Prostate gland (tissue), 2 donors: ENCODE results near the gene NDUFV2.
"Not testable (repeated sequence)": the region's sequence is repeated elsewhere in the genome, so short reads cannot be mapped to it uniquely, and the experiment has no call there.

Experiments used
- POLR2A ChIP-seq: fragments of 450-650 bp; IDR thresholded peaks from one replicate; pipeline ENCODE4 v1.6.1; 2016; ENCODE audit warnings: antibody characterized with exemption, mild to moderate bottlenecking
- POLR2AphosphoS5 ChIP-seq: sonication (generic); formaldehyde crosslinking; IDR thresholded peaks from one replicate; pipeline ENCODE4 v1.6.1; 2017; ENCODE audit warnings: antibody characterized with exemption
- TF ChIP-seq, protein P1 (sequence below), 4 experiments: fragments of 200-600 bp in 2 of 4; fragments of 450-650 bp in 2 of 4; sonication (generic) in 2 of 4; IDR thresholded peaks; 1 replicate in 3 of 4; 2 replicates in 1 of 4; pipeline ENCODE4 v1.5.1; 2016 to 2019; ENCODE audit warnings: antibody characterized with exemption in 4 of 4, mild to moderate bottlenecking in 2 of 4, moderate library complexity in 2 of 4

DNA sequence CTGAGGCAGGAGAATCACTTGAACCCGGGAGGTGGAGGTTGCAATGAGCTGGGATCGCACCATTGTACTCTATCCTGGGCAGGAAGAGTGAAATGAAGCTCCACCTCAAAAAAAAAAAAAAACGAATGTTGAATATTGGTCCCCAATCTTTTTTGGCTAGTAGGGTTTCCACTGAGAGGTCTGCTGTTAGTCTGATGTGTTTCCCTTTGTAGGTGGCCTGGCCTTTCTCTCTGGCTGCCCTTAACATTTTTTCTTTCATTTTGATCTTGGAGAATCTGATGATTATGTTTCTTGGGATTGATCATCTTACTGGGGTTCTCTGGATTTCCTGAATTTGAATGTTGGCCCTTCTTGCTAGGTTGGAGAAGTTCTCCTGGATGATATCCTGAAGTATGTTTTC, 69.4 kb downstream of the NDUFV2 start:
- TF ChIP-seq, protein P1, sequence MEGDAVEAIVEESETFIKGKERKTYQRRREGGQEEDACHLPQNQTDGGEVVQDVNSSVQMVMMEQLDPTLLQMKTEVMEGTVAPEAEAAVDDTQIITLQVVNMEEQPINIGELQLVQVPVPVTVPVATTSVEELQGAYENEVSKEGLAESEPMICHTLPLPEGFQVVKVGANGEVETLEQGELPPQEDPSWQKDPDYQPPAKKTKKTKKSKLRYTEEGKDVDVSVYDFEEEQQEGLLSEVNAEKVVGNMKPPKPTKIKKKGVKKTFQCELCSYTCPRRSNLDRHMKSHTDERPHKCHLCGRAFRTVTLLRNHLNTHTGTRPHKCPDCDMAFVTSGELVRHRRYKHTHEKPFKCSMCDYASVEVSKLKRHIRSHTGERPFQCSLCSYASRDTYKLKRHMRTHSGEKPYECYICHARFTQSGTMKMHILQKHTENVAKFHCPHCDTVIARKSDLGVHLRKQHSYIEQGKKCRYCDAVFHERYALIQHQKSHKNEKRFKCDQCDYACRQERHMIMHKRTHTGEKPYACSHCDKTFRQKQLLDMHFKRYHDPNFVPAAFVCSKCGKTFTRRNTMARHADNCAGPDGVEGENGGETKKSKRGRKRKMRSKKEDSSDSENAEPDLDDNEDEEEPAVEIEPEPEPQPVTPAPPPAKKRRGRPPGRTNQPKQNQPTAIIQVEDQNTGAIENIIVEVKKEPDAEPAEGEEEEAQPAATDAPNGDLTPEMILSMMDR (IDR thresholded peaks at IDR 0.05): not testable (repeated sequence)
- TF ChIP-seq POLR2AphosphoS5, POLR2A: not testable (repeated sequence)
